Adrenal gland (tissue), 12 donors: ENCODE data around the gene JARID2. TPM values are rescaled to one million over a fixed set of nuclear protein-coding genes. Genes with fewer than 3 reads are reported as not detected.

Experiments
- DNase-seq, 7 donors: peaks; one replicate each; pipeline ENCODE4 v3.0.0-alpha.2; 2019 to 2020
- H3K27ac ChIP-seq, 5 donors: fragments of 200-600 bp; sonication (generic) in 4 of 5; 1 replicate in 3 of 5; 2 replicates in 2 of 5; pipeline versions ENCODE4 v1.5.1 to v1.8.0; 2016 to 2020; ENCODE audit warnings: mild to moderate bottlenecking in 1 of 5
- H3K27me3 ChIP-seq: fragments of 200-600 bp; 2 replicates; pipeline ENCODE4 v1.8.0; 2021
- H3K36me3 ChIP-seq, 2 donors: fragments of 200-600 bp; replicated peaks in 1 of 2; 1 replicate in 1 of 2; 2 replicates in 1 of 2; pipeline versions ENCODE4 v1.5.1 to v1.8.0; 2018 to 2022
- H3K4me1 ChIP-seq, 2 donors: fragments of 200-600 bp; replicated peaks in 1 of 2; 1 replicate in 1 of 2; 2 replicates in 1 of 2; pipeline versions ENCODE4 v1.5.1 to v1.8.0; 2018 to 2021
- H3K4me3 ChIP-seq, 4 donors: fragments of 200-600 bp; sonication (generic) in 3 of 4; one replicate each; pipeline ENCODE4 v1.5.1; 2016 to 2018
- H3K9me3 ChIP-seq, 3 donors: fragments of 200-600 bp; sonication (generic) in 1 of 3; replicated peaks in 1 of 3; 1 replicate in 2 of 3; 2 replicates in 1 of 3; pipeline versions ENCODE4 v1.5.1 to v1.8.0; 2016 to 2021
- CTCF ChIP-seq, 6 experiments: fragments of 450-650 bp in 4 of 6; fragments of 200-600 bp in 2 of 6; sonication (generic) in 1 of 6; IDR thresholded peaks; 1 replicate in 5 of 6; 2 replicates in 1 of 6; pipeline versions ENCODE4 v1.5.1 to v1.8.0; 2016 to 2021; ENCODE audit warnings: antibody characterized with exemption in 6 of 6, mild to moderate bottlenecking in 2 of 6, moderate library complexity in 1 of 6
- POLR2A ChIP-seq, 2 donors: fragments of 450-650 bp; IDR thresholded peaks; one replicate each; pipeline ENCODE4 v1.6.1; 2017; ENCODE audit warnings: antibody characterized with exemption in 2 of 2, mild to moderate bottlenecking in 2 of 2, moderate library complexity in 1 of 2
- WGBS, 4 donors: extraction: QIAGEN DNeasy Blood & Tissue Kit in 2 of 4; methylation state at CpG; one replicate each; pipeline versions ENCODE4 v1.1.5 to v1.1.7; 2013 to 2017; 5-methylcytosine and 5-hydroxymethylcytosine counted together
- intact Hi-C, 2 donors: fragments of 100-400 bp; cut with DNase I; formaldehyde crosslinking; loops; one replicate each; pipeline versions ENCODE4 v1.14.1 to v1.15.0; 2022 to 2023
- polyA plus RNA-seq, 3 donors: library from polyadenylated mRNA; stranded (reverse); fragments of 200-250 nt in 2 of 3; fragments of 350-450 nt in 1 of 3; fragmentation: Illumina TruSeq in 1 of 3; extraction: RNeasy Lipid Tissue Mini Kit (QIAGEN cat#74804) in 1 of 3; gene quantifications; one replicate each; pipeline ENCODE4 v1.2.3, GENCODE V29; 2013 to 2014
- total RNA-seq, 9 donors: library from RNA; depleted of rRNA in 4 of 9; stranded (reverse); fragments of >200 nt in 4 of 9; fragments of 120-200 nt in 1 of 9; fragmentation: NEBNext Ultra II Directional in 1 of 9; extraction: Animal tissue kit (Norgen Biotek cat#: 25700) in 1 of 9; gene quantifications; one replicate each; pipeline versions ENCODE4 v1.1.0 to v1.2.4, GENCODE V29; 2013 to 2023
- donor health status: healthy with polysubstance abuse.
- donor health status: Bipolar disorder and iron deficiency.
- donor health status: DM: yes; HTN: yes; CAD: no.
- donor health status: DM: no; HTN: no; CAD: no.
- donor health status: DM: no; HTN: no; CAD: no.
- donor health status: DM: yes; HTN: yes; CAD: no.

JARID2 gene
- total and polyA plus RNA-seq, 12 donors: 3.0 to 13.6 (median 8.2) TPM

- 53 to 55% (median 54%) methylated on average over 2 of the region's 2 CpGs for WGBS, 4 donors
- Histone ChIP-seq H3K4me3 (no peak overlapping the region), H3K27ac (no peak overlapping the region), H3K27me3 (no peaks in the 10 kb centered on the region), H3K9me3 (no peaks in the 10 kb centered on the region), H3K36me3 (no peaks in the 10 kb centered on the region), H3K4me1 (peaks cover 12 to 23% of the 10 kb centered on the region in 2 donors)
- no peak for DNase-seq
- intact Hi-C loops: no loop called here
- no peak for TF ChIP-seq POLR2A (IDR thresholded peaks at IDR 0.05)
- TF ChIP-seq CTCF (IDR thresholded peaks at IDR 0.05): no peak
Observed at GRCh38 chr6:15344831-15345230, 99.0 kb downstream of the JARID2 start.

DNA sequence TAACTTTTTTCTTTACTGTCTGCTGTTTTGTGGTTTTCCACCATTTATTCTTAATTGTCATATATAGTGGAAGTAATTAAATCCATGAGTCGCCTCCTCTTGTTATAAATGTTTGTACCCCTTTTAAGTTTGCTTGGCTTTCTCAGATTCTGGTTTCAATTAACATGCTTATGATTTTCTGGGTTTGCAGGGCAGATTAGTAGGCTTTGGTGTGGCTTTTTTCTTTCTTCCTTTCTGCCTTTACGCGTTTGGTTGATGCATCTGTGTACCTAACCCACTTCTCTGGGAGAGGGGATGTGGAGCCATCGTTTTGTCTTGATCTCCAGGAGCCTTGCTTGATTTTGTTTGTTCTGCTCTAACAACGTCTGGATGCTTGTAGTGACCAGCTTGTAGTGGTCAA lies 100.4 kb downstream of the JARID2 start:
- peaks cover 4 to 19% of the 10 kb centered on the region in 2 donors for H3K4me1 ChIP-seq
- intact Hi-C loops: no loop called here

GRCh38 chr6:15348528-15348927 lies 102.7 kb downstream of the JARID2 start:
- TF ChIP-seq CTCF (IDR thresholded peaks at IDR 0.05) (no peak), POLR2A (IDR thresholded peaks at IDR 0.05) (no peak)
- no peaks in the 10 kb centered on the region for H3K27me3 ChIP-seq
- H3K27ac ChIP-seq: no peak overlapping the region
- WGBS, 4 donors: 91 to 95% (median 95%) methylated on average over 4 of the region's 4 CpGs
- no peak overlapping the region for H3K4me3 ChIP-seq
- peaks cover 0 to 28% of the 10 kb centered on the region in 2 donors for H3K4me1 ChIP-seq
- intact Hi-C loops: no loop called here
- H3K9me3 ChIP-seq: no peaks in the 10 kb centered on the region
- DNase-seq: no peak
- no peaks in the 10 kb centered on the region for H3K36me3 ChIP-seq

More for the DNA sequence above, 100.4 kb downstream of the JARID2 start:
- TF ChIP-seq CTCF (IDR thresholded peaks at IDR 0.05) (no peak), POLR2A (IDR thresholded peaks at IDR 0.05) (no peak)
- H3K36me3 ChIP-seq: no peaks in the 10 kb centered on the region
- H3K27ac ChIP-seq: no peak overlapping the region
- H3K4me3 ChIP-seq: no peak overlapping the region
- WGBS, 4 donors: 78 to 87% (median 83%) methylated on average over 5 of the region's 5 CpGs
- no peaks in the 10 kb centered on the region for H3K27me3 ChIP-seq
- H3K9me3 ChIP-seq: no peaks in the 10 kb centered on the region
- DNase-seq: no peak

GRCh38 chr6:15349379-15349778 lies 103.5 kb downstream of the JARID2 start:
- Histone ChIP-seq H3K27me3 (no peaks in the 10 kb centered on the region), H3K4me1 (peaks cover 0 to 28% of the 10 kb centered on the region in 2 donors), H3K36me3 (no peaks in the 10 kb centered on the region), H3K4me3 (no peak overlapping the region), H3K9me3 (no peaks in the 10 kb centered on the region), H3K27ac (no peak overlapping the region)
- DNase-seq: no peak
- TF ChIP-seq CTCF (IDR thresholded peaks at IDR 0.05) (no peak), POLR2A (IDR thresholded peaks at IDR 0.05) (no peak)
- intact Hi-C loops: no loop called here
- 87 to 89% (median 87%) methylated on average over 5 of the region's 5 CpGs for WGBS, 4 donors
